ENCODE data around the gene MAPK1.

Gene MAPK1

DNA sequence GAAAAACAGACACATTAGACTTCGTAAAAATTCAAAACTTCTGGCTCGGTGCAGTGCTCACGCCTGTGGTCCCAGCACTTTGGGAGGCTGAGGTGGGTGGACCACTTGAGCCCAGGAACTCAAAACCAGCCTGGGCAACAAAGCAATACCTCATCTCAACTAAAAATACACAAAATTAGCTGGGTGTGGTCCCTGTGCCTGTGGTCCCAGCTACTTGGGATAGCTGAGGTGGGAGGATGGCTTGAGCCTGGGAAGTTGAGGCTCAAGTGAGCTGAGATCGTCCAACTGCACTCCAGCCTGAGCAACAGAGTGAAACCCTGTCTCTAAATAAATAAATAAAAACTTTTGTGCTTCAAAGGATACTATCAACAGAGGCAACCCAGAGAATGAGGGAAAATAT lies 155.6 kb downstream of the MAPK1 start:
- peaks cover 7% of the 10 kb centered on the region; the same call in 1 of the 2 replicates for H3F3A ChIP-seq (ENCODE audit: control insufficient read depth, insufficient read depth)
- H3K27ac ChIP-seq (ENCODE audit: low read depth, low read length) = no peak overlapping the region
- H3K9me2 ChIP-seq (replicated peaks; ENCODE audit: control insufficient read depth, low read length) = no peaks in the 10 kb centered on the region
- H3K4me3 ChIP-seq (ENCODE audit: low read length) = no peak overlapping the region
- H3K36me3 ChIP-seq (ENCODE audit: control insufficient read depth, low read length) = no peaks in the 10 kb centered on the region
- no peak overlapping the region for H3K4me2 ChIP-seq (ENCODE audit: low read length)
- H3K79me2 ChIP-seq (ENCODE audit: control insufficient read depth, low read length) = no peaks in the 10 kb centered on the region
- H4K20me1 ChIP-seq (ENCODE audit: control insufficient read depth, insufficient read depth, low read depth, low read length) = no peaks in the 10 kb centered on the region
- TF ChIP-seq, protein P1, sequence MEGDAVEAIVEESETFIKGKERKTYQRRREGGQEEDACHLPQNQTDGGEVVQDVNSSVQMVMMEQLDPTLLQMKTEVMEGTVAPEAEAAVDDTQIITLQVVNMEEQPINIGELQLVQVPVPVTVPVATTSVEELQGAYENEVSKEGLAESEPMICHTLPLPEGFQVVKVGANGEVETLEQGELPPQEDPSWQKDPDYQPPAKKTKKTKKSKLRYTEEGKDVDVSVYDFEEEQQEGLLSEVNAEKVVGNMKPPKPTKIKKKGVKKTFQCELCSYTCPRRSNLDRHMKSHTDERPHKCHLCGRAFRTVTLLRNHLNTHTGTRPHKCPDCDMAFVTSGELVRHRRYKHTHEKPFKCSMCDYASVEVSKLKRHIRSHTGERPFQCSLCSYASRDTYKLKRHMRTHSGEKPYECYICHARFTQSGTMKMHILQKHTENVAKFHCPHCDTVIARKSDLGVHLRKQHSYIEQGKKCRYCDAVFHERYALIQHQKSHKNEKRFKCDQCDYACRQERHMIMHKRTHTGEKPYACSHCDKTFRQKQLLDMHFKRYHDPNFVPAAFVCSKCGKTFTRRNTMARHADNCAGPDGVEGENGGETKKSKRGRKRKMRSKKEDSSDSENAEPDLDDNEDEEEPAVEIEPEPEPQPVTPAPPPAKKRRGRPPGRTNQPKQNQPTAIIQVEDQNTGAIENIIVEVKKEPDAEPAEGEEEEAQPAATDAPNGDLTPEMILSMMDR (IDR thresholded peaks at IDR 0.05; ENCODE audit: low read depth, low read length, poor library complexity, severe bottlenecking) = no peak
- no peak for TF ChIP-seq EZH2phosphoT487 (IDR thresholded peaks at IDR 0.05; ENCODE audit: borderline replicate concordance, low read length)
- peaks cover 21% of the 10 kb centered on the region for H3K4me1 ChIP-seq (ENCODE audit: control insufficient read depth, low read length)
- H3K27me3 ChIP-seq (ENCODE audit: control insufficient read depth, low read length) = no peaks in the 10 kb centered on the region
- no peaks in the 10 kb centered on the region for H3K9me3 ChIP-seq (ENCODE audit: control insufficient read depth, insufficient read depth, low read length)

DNA sequence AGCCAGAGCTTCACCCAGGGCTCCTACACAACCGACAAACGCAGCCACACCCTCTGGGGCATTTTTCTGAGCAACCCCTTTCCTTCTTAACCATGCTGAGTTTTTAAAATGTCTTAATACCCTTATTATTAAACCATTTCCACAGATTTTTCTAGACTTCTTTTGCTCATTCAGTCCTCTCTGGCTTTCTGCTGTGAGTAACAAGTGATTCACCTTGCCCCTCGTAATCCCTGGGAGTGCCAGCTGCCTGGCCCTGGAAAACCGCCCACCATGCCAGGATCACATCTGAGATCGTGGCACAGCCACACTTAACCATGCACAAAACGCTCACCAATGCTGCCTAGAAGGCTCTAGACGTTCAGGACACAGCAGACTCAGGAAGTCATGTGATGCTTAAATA lies 157.3 kb downstream of the MAPK1 start:
- Histone ChIP-seq H3K9me2 (replicated peaks; ENCODE audit: control insufficient read depth, low read length) (no peaks in the 10 kb centered on the region), H3K9me3 (ENCODE audit: control insufficient read depth, insufficient read depth, low read length) (no peaks in the 10 kb centered on the region), H4K20me1 (ENCODE audit: control insufficient read depth, insufficient read depth, low read depth, low read length) (no peaks in the 10 kb centered on the region), H3K4me2 (ENCODE audit: low read length) (no peak overlapping the region), H3K4me1 (ENCODE audit: control insufficient read depth, low read length) (peaks cover 21% of the 10 kb centered on the region), H3K79me2 (ENCODE audit: control insufficient read depth, low read length) (no peaks in the 10 kb centered on the region), H3K36me3 (ENCODE audit: control insufficient read depth, low read length) (no peaks in the 10 kb centered on the region), H3K4me3 (ENCODE audit: low read length) (no peak overlapping the region), H3K27me3 (ENCODE audit: control insufficient read depth, low read length) (no peaks in the 10 kb centered on the region), H3K27ac (ENCODE audit: low read depth, low read length) (no peak overlapping the region), H3F3A (ENCODE audit: control insufficient read depth, insufficient read depth) (peaks cover 7% of the 10 kb centered on the region; the same call in 1 of the 2 replicates)
- TF ChIP-seq, protein P1 (IDR thresholded peaks at IDR 0.05; ENCODE audit: low read depth, low read length, poor library complexity, severe bottlenecking) = no peak
- no peak for TF ChIP-seq EZH2phosphoT487 (IDR thresholded peaks at IDR 0.05; ENCODE audit: borderline replicate concordance, low read length)

DNA sequence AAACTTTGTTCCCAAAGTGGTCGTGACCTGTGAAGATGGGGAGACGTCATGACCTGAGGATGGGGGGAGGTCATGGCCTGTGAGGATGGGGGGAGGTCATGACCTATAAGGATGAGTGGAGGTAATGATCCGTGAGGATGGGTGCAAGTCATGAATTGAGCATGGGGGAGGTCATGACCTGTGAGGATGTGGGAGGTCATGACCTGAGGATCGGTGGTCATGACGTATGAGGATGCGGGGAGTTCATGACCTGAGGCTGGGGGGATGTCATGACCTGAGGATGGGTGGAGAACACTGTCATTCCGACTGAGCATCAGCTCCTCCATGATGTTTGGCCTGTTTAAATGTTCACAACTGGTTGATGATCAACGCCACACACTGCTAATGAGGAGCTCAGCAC lies 157.8 kb downstream of the MAPK1 start:
- Histone ChIP-seq H3K79me2 (ENCODE audit: control insufficient read depth, low read length) (no peaks in the 10 kb centered on the region), H3K27ac (ENCODE audit: low read depth, low read length) (no peak overlapping the region), H4K20me1 (ENCODE audit: control insufficient read depth, insufficient read depth, low read depth, low read length) (no peaks in the 10 kb centered on the region), H3K4me3 (ENCODE audit: low read length) (no peak overlapping the region), H3K9me3 (ENCODE audit: control insufficient read depth, insufficient read depth, low read length) (no peaks in the 10 kb centered on the region), H3K27me3 (ENCODE audit: control insufficient read depth, low read length) (no peaks in the 10 kb centered on the region), H3K4me1 (ENCODE audit: control insufficient read depth, low read length) (peaks cover 21% of the 10 kb centered on the region), H3K36me3 (ENCODE audit: control insufficient read depth, low read length) (no peaks in the 10 kb centered on the region), H3F3A (ENCODE audit: control insufficient read depth, insufficient read depth) (peaks cover 7% of the 10 kb centered on the region; the same call in 1 of the 2 replicates), H3K4me2 (ENCODE audit: low read length) (no peak overlapping the region), H3K9me2 (replicated peaks; ENCODE audit: control insufficient read depth, low read length) (no peaks in the 10 kb centered on the region)
- TF ChIP-seq, protein P1 (IDR thresholded peaks at IDR 0.05; ENCODE audit: low read depth, low read length, poor library complexity, severe bottlenecking) = no peak
- no peak for TF ChIP-seq EZH2phosphoT487 (IDR thresholded peaks at IDR 0.05; ENCODE audit: borderline replicate concordance, low read length)

All from DOHH2 (cell line).